Fibroblast of lung (primary cell): ENCODE results near the gene PRKAG2.

ENCODE experiments used
- CTCF ChIP-seq, 2 donors: IDR thresholded peaks in 1 of 2; conservative IDR thresholded peaks in 1 of 2; 1 replicate in 1 of 2; 2 replicates in 1 of 2; pipeline ENCODE4 v1.5.1; 2011 to 2012; ENCODE audit warnings: low read length in 2 of 2, control low read depth in 1 of 2, inconsistent platforms in 1 of 2, low read depth in 1 of 2, mild to moderate bottlenecking in 1 of 2
- EZH2 ChIP-seq: IDR thresholded peaks from 2 replicates; pipeline ENCODE4 v1.5.1; 2012; ENCODE audit warnings: low read length, control low read depth, mild to moderate bottlenecking; ENCODE audit errors: missing control alignments

GRCh38 chr7:151833691-151834090 is 43.2 kb downstream of the PRKAG2 start:
- TF ChIP-seq CTCF (conservative IDR thresholded peaks at IDR 0.05 in 1 of 2, IDR thresholded peaks at IDR 0.05 in 1 of 2; ENCODE audit: low read depth in 1 of 2, low read length in 2 of 2) (no peak), EZH2 (no peak)
